Measurements from ENCODE around the gene LYZ. TPM values are rescaled to one million over a fixed set of nuclear protein-coding genes. Genes with fewer than 3 reads are reported as not detected.

The LYZ gene
- total RNA-seq, 4 donors from 2014 or later = 6.6 to 34.2 (median 16.9) TPM

DNA sequence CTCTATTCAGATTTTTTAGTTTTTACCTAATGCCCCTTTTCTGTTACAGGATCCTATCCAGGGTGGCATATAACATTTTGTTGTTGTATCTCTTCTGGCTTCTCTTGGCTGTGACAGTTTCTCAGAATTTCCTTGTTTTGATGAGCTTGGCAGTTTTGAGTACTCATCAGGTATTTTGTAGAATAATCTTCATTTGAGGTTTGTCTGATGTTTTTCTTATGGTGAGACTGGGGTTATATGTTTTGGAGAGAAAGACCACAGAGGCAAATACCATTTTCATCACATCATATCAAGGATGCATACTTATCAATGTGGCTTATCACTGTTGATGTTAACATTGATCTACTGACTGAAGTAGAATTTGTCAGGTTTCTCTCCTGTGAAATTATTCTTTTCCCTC, 14.0 kb upstream of the LYZ start:
- no peak for DNase-seq
- intact Hi-C loops (cut with DNase I) = no loop called here
- Histone ChIP-seq H3K9me3 (no peaks in the 10 kb centered on the region), H3K36me3 (no peaks in the 10 kb centered on the region), H3K27me3 (no peaks in the 10 kb centered on the region), H3K4me1 (peaks cover 0 to 8% of the 10 kb centered on the region in 2 donors), H3K27ac (no peak overlapping the region), H3K4me3 (replicated peaks in 1 of 3) (no peak overlapping the region)
- no peak for TF ChIP-seq CTCF (IDR thresholded peaks at IDR 0.05)
- TF ChIP-seq POLR2A (IDR thresholded peaks at IDR 0.05) = no peak

GRCh38 chr12:69337311-69338090, 10.7 kb upstream of the LYZ start:
- Histone ChIP-seq H3K27ac (no peak overlapping the region), H3K9me3 (no peaks in the 10 kb centered on the region), H3K4me1 (no peaks in the 10 kb centered on the region), H3K4me3 (replicated peaks in 1 of 3) (no peak overlapping the region), H3K27me3 (no peaks in the 10 kb centered on the region), H3K36me3 (no peaks in the 10 kb centered on the region)
- intact Hi-C loops (cut with DNase I) = no loop called here
- TF ChIP-seq POLR2A (IDR thresholded peaks at IDR 0.05) (no peak), CTCF (IDR thresholded peaks at IDR 0.05) (no peak)
- DNase-seq = no peak
- 90 to 91% methylated on average over 2 of the region's 2 CpGs for WGBS, 2 donors

DNA sequence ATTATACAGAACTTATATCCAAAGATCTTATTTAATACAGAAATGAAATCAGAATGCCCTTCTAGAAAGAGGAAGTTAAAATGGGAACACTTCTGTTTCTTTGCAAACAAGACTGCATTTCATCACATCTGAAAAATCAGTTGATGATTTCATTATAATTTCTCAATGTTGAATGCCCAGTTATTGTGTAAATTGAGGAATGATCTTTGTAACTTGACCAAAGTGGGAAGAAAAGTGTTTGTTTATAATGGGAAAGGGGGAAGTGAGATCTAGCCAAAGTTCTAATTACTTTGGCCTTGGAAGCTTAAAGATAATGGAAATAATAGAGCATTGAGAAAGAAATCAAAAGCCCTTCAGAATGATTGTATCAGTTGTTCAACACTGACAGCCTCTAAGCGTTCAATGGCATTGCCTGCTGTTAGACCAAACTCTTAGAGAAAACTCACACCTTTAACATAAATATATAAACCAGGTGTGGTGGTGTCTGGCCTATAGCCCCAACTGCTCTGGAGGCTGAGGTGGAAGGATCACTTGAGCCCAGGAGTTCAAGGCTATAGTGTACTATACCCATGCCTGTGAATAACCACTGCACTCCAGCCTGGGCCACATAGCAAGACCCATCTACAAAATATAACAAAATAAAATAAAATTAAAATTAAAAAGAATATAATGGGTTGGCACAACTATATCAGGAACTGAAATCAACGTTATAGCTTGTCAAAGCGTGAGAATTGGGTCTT, 9.9 kb upstream of the LYZ start:
- Histone ChIP-seq H3K9me3 (no peaks in the 10 kb centered on the region), H3K4me1 (no peaks in the 10 kb centered on the region), H3K4me3 (replicated peaks in 1 of 3) (no peak overlapping the region), H3K27me3 (no peaks in the 10 kb centered on the region), H3K27ac (no peak overlapping the region), H3K36me3 (no peaks in the 10 kb centered on the region)
- DNase-seq = no peak
- TF ChIP-seq POLR2A (IDR thresholded peaks at IDR 0.05) (no peak), CTCF (IDR thresholded peaks at IDR 0.05) (no peak)
- WGBS, 2 donors = 84 to 85% methylated on average over 3 of the region's 3 CpGs
- intact Hi-C loops (cut with DNase I) = no loop called here

- no peaks in the 10 kb centered on the region for H3K36me3 ChIP-seq
- H3K9me3 ChIP-seq = no peaks in the 10 kb centered on the region
- H3K27ac ChIP-seq = no peak overlapping the region
- no peaks in the 10 kb centered on the region for H3K4me1 ChIP-seq
- H3K4me3 ChIP-seq (replicated peaks in 1 of 3) = no peak overlapping the region
- no peak for DNase-seq
- TF ChIP-seq POLR2A (IDR thresholded peaks at IDR 0.05) = no peak
- no peak for TF ChIP-seq CTCF (IDR thresholded peaks at IDR 0.05)
- no peaks in the 10 kb centered on the region for H3K27me3 ChIP-seq
- intact Hi-C loops (cut with DNase I) = no loop called here
Observed at GRCh38 chr12:69338936-69339335, 9.2 kb upstream of the LYZ start.

- WGBS, 2 donors = 75 to 85% methylated on average over 2 of the region's 2 CpGs
- Histone ChIP-seq H3K4me3 (replicated peaks in 1 of 3) (no peak overlapping the region), H3K9me3 (no peaks in the 10 kb centered on the region), H3K27ac (no peak overlapping the region), H3K4me1 (no peaks in the 10 kb centered on the region), H3K36me3 (no peaks in the 10 kb centered on the region), H3K27me3 (no peaks in the 10 kb centered on the region)
- intact Hi-C loops (cut with DNase I) = no loop called here
- TF ChIP-seq CTCF (IDR thresholded peaks at IDR 0.05) (no peak), POLR2A (IDR thresholded peaks at IDR 0.05) (no peak)
- DNase-seq = no peak
Observed at GRCh38 chr12:69339999-69340398, 8.2 kb upstream of the LYZ start.

Measured in thyroid gland (tissue), 4 donors.